Hepatocyte (in vitro differentiated cells): ENCODE measurements around the gene GSC2.

ENCODE experiments used
- EZH2 ChIP-seq: fragments of 200-600 bp; sonication (generic); IDR thresholded peaks from 2 replicates; pipeline ENCODE4 v1.6.1; 2016; ENCODE audit warnings: antibody characterized with exemption, mild to moderate bottlenecking, borderline replicate concordance
- TF ChIP-seq, protein P1 (sequence below): fragments of 200-600 bp; sonication (generic); IDR thresholded peaks from 2 replicates; pipeline ENCODE4 v1.5.1; 2016; ENCODE audit warnings: antibody characterized with exemption, mild to moderate bottlenecking; ENCODE audit not compliant: poor library complexity

- TF ChIP-seq, protein P1, sequence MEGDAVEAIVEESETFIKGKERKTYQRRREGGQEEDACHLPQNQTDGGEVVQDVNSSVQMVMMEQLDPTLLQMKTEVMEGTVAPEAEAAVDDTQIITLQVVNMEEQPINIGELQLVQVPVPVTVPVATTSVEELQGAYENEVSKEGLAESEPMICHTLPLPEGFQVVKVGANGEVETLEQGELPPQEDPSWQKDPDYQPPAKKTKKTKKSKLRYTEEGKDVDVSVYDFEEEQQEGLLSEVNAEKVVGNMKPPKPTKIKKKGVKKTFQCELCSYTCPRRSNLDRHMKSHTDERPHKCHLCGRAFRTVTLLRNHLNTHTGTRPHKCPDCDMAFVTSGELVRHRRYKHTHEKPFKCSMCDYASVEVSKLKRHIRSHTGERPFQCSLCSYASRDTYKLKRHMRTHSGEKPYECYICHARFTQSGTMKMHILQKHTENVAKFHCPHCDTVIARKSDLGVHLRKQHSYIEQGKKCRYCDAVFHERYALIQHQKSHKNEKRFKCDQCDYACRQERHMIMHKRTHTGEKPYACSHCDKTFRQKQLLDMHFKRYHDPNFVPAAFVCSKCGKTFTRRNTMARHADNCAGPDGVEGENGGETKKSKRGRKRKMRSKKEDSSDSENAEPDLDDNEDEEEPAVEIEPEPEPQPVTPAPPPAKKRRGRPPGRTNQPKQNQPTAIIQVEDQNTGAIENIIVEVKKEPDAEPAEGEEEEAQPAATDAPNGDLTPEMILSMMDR, result no peak
- no peak for TF ChIP-seq EZH2
Observed at GRCh38 chr22:19183216-19183615, 33.1 kb upstream of the GSC2 start.
